ENCODE measurements around the gene ADCK1.

GRCh38 chr14:77763316-77763715, 36.6 kb upstream of the ADCK1 start:
- TF ChIP-seq CTCF (IDR thresholded peaks at IDR 0.05) (no peak), POLR2A (IDR thresholded peaks at IDR 0.05) (no peak)
